Tibial nerve (tissue), 4 donors: ENCODE results near the gene MROH7.

Source experiments
- CTCF ChIP-seq, 5 experiments: fragments of 200-600 bp in 3 of 5; fragments of 450-650 bp in 2 of 5; sonication (generic) in 3 of 5; IDR thresholded peaks; one replicate each; pipeline ENCODE4 v1.5.1; 2016 to 2019; ENCODE audit warnings: antibody characterized with exemption in 5 of 5, mild to moderate bottlenecking in 3 of 5, moderate library complexity in 2 of 5
- EP300 ChIP-seq, 2 donors: sonication (generic); formaldehyde crosslinking; IDR thresholded peaks; one replicate each; pipeline ENCODE4 v1.6.1; 2017; ENCODE audit warnings: antibody characterized with exemption in 2 of 2, mild to moderate bottlenecking in 1 of 2
- POLR2A ChIP-seq, 2 donors: fragments of 450-650 bp; IDR thresholded peaks; one replicate each; pipeline ENCODE4 v1.6.1; 2017; ENCODE audit warnings: antibody characterized with exemption in 2 of 2, mild to moderate bottlenecking in 2 of 2, moderate library complexity in 2 of 2

GRCh38 chr1:54695764-54696163 lies 54.2 kb downstream of the MROH7 start:
- TF ChIP-seq CTCF (IDR thresholded peaks at IDR 0.05) (no peak), POLR2A (IDR thresholded peaks at IDR 0.05) (no peak), EP300 (IDR thresholded peaks at IDR 0.05) (no peak)
